Epidermal melanocyte (primary cell): ENCODE data around the gene MGAT4A.
A peak's percentile ranks its signal among the peaks of the same experiment; 100 is the strongest.

ENCODE experiments used
- DNase-seq: peaks from one replicate; pipeline ENCODE4 v3.0.0; 2011; ENCODE audit warnings: low spot score; ENCODE audit not compliant: insufficient read length

Gene MGAT4A

GRCh38 chr2:98573426-98573825 lies 157.5 kb downstream of the MGAT4A start:
- DNase-seq = no peak

DNA sequence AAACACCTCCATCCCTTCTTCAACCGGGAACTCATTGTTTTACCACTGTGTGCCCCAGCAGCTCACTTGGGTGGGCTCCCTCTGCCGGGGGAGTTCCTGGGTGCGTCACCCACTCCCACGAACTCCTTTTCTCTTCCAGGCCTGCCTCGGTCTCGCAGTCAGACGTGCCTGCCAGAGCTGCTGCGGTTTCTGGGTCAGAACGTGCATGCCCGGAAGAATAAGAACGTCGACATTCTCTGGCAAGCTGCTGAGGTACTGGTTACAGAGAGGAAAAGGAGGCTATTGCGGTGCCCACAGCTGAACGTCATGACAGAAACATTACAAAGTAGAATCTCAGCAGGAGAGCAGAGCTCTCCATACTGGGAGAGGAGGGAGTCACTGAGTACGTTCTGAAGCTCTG lies 158.3 kb downstream of the MGAT4A start:
- no peak for DNase-seq

DNA sequence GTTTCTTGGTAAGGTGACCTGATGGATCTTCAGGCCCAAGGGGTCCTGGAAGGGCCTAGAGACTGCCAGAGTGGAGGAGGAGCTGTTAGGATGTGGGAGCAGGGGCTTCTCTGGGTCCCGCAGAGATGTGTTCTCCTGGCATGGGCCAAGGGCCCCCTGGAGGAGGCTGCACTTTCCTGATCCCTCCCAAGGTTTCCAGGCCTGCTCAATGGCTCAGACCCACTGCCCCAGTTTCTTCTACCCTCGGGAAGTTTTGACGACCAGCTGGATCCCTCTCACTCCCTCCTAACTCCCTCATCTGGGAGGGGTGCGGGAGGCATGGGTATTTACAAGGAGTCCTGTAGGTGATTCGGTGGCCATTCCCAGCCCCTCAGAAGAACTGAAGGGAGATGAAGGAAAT lies 158.7 kb downstream of the MGAT4A start:
- no peak for DNase-seq

GRCh38 chr2:98571796-98572195 lies 159.1 kb downstream of the MGAT4A start:
- no peak for DNase-seq

GRCh38 chr2:98571121-98571701 lies 159.7 kb downstream of the MGAT4A start:
- DNase-seq = no peak

GRCh38 chr2:98570356-98570755 lies 160.6 kb downstream of the MGAT4A start:
- DNase-seq = no peak

- no peak for DNase-seq
These were observed 161.0 kb downstream of the MGAT4A start for GRCh38 chr2:98569915-98570314.

DNA sequence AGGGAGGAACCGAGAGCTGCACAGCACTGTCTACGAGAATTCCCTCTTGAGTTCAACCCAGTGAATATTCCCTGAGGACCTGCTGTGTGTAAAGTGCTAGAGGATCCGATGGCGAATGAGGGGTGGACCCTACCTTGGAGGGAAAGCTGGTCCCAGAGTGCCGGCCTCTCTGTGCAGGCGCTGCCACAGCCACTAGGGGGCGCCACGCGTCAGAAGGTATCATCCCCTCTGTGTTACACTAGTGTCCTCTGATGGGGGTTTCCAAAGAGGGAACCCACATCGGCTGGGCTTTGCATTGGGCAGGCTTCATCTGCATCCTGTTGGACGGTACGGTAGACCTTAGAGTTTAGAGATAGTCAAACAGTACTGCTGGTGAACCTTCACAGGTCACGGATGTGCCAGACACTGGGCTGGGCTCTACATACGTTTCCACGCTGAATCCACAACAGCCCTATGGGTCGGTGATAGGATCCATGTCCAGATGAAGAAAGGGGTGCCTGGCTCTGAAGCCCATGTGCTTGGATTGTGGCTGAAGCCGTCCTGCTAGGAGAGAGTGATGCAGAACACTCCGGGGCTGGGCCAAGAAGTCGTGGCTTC lies 161.6 kb downstream of the MGAT4A start:
- peak; percentile 40 for DNase-seq
